ENCODE data around the gene OXER1.

OXER1 gene

GRCh38 chr2:42793334-42794270 is 29.7 kb upstream of the OXER1 start:
- no peak for DNase-seq

- DNase-seq, result no peak
Observed at GRCh38 chr2:42792583-42793333, 28.8 kb upstream of the OXER1 start, which contains the start of gene HAAO. Gene HAAO, minus strand, starts transcription at chr2:42792583. Its CDS starts 47 bp downstream, at chr2:42792536.

GRCh38 chr2:42792087-42792582 is 28.2 kb upstream of the OXER1 start:
- DNase-seq, result no peak

GRCh38 chr2:42791606-42792005 is 27.7 kb upstream of the OXER1 start:
- DNase-seq, result no peak

GRCh38 chr2:42789751-42790150 is 25.8 kb upstream of the OXER1 start:
- DNase-seq, result no peak

- no peak for DNase-seq
Observed at GRCh38 chr2:42788882-42789281, 24.9 kb upstream of the OXER1 start.

GRCh38 chr2:42788478-42788793 is 24.5 kb upstream of the OXER1 start:
- no peak for DNase-seq

GRCh38 chr2:42787788-42788477 is 24.0 kb upstream of the OXER1 start:
- no peak for DNase-seq

GRCh38 chr2:42787424-42787787 is 23.5 kb upstream of the OXER1 start:
- no peak for DNase-seq

GRCh38 chr2:42786561-42787345 is 22.8 kb upstream of the OXER1 start:
- DNase-seq, result no peak

GRCh38 chr2:42784204-42784880 is 20.4 kb upstream of the OXER1 start:
- no peak for DNase-seq

- no peak for DNase-seq
Observed at GRCh38 chr2:42783511-42783910, 19.6 kb upstream of the OXER1 start.

- no peak for DNase-seq
Observed at GRCh38 chr2:42781181-42781580, 17.2 kb upstream of the OXER1 start.

- DNase-seq, result no peak
Observed at GRCh38 chr2:42777883-42778805, 14.2 kb upstream of the OXER1 start.

GRCh38 chr2:42775810-42776209 is 11.9 kb upstream of the OXER1 start:
- DNase-seq, result no peak

- DNase-seq, result no peak
Observed at GRCh38 chr2:42775186-42775585, 11.3 kb upstream of the OXER1 start.

- no peak for DNase-seq
Observed at GRCh38 chr2:42771546-42772153, 7.7 kb upstream of the OXER1 start.

GRCh38 chr2:42770288-42771131 is 6.6 kb upstream of the OXER1 start:
- no peak for DNase-seq

GRCh38 chr2:42769583-42770287 is 5.8 kb upstream of the OXER1 start:
- no peak for DNase-seq

All from activated CD4-positive, CD25-positive, alpha-beta regulatory T cell treated with anti-CD3 and anti-CD28 coated beads, Interleukin-2, amount 50 U/mL, for 72 hours (primary cell).